ENCODE results near the gene MCAT.
A peak's percentile ranks its signal among the peaks of the same experiment; 100 is the strongest.

The MCAT gene

DNA sequence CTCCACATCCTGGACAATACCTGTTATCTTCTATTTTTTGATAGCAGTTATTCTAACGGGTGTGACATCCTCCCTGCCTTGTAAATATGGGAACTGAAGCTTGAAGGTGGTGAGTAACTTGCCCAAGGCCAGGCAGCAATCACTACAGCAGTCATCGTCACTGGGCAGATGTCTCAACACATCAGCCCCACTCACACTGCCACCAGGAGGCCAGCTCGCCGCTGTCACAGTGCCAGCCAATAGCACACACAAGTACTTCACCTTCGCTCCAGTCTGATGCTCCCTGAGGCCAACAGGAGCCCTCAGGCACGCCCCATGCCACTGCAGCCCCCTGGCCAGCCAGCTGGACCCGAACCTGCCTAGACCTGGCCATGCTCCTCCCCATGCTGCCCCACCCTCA lies 49.1 kb downstream of the MCAT start:
- Histone ChIP-seq H3K79me2 (ENCODE audit: control insufficient read depth, insufficient read depth, low read length) (no peaks in the 10 kb centered on the region), H4K8ac (ENCODE audit: low read depth, low read length) (no peak overlapping the region), H2AK5ac (ENCODE audit: low read length) (no peak overlapping the region), H3K36me3 (ENCODE audit: control insufficient read depth, insufficient read depth, low read length) (no peaks in the 10 kb centered on the region), H3K18ac (ENCODE audit: low read length) (no peak overlapping the region), H3K27me3 (ENCODE audit: insufficient read depth, low read length, poor library complexity) (no peaks in the 10 kb centered on the region), H3K27ac (ENCODE audit: low read depth, low read length) (no peak overlapping the region), H3K79me1 (ENCODE audit: low read length) (no peaks in the 10 kb centered on the region), H2BK5ac (ENCODE audit: low read length) (no peak overlapping the region), H3K4me1 (ENCODE audit: control insufficient read depth, low read depth, low read length) (no peaks in the 10 kb centered on the region), H3K4ac (ENCODE audit: low read depth, low read length) (no peak overlapping the region), H3K56ac (ENCODE audit: low read length) (no peak overlapping the region), H3K9ac (ENCODE audit: low read length) (no peak overlapping the region), H4K5ac (ENCODE audit: low read length) (no peak overlapping the region), H3K4me2 (ENCODE audit: low read length) (no peak overlapping the region), H3K23ac (ENCODE audit: low read length) (no peak overlapping the region), H2BK15ac (replicated peaks; ENCODE audit: low read depth) (no peak overlapping the region), H3K4me3 (ENCODE audit: low read length) (no peak overlapping the region), H2BK120ac (ENCODE audit: low read depth, low read length) (no peak overlapping the region)
- DNase-seq = peak; percentile 44
- no CpG with 5 or more reads among the region's 7 CpGs for WGBS (ENCODE audit: extremely low coverage, insufficient coverage, low lambda C conversion rate)

DNA sequence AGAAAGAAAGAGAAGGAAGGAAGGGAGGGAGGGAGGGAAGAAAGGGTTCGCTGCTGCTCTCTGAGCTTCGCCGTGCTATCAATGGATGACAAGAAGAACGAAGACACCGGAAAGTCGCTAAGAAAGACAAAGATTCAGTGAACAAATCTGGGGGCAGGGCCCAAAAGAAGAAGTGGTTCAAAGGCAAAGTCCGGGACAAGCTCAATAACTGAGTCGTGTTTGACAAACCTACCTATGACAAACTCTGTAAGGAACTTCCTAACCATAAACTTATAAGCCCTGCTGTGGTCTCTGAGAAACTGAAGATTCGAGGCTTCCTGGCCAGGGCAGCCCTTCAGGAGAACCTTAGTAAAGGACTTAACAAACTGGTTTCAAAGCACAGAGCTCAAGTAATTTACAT lies 51.1 kb downstream of the MCAT start:
- no peaks in the 10 kb centered on the region for H3K4me1 ChIP-seq (ENCODE audit: control insufficient read depth, low read depth, low read length)
- no peak overlapping the region for H3K9ac ChIP-seq (ENCODE audit: low read length)
- DNase-seq = no peak
- no peak overlapping the region for H4K8ac ChIP-seq (ENCODE audit: low read depth, low read length)
- no peak overlapping the region for H3K4ac ChIP-seq (ENCODE audit: low read depth, low read length)
- H3K27me3 ChIP-seq (ENCODE audit: insufficient read depth, low read length, poor library complexity) = no peaks in the 10 kb centered on the region
- no peaks in the 10 kb centered on the region for H3K79me1 ChIP-seq (ENCODE audit: low read length)
- no peak overlapping the region for H3K27ac ChIP-seq (ENCODE audit: low read depth, low read length)
- H3K18ac ChIP-seq (ENCODE audit: low read length) = no peak overlapping the region
- no peak overlapping the region for H3K23ac ChIP-seq (ENCODE audit: low read length)
- H4K5ac ChIP-seq (ENCODE audit: low read length) = no peak overlapping the region
- H2BK15ac ChIP-seq (replicated peaks; ENCODE audit: low read depth) = no peak overlapping the region
- no peak overlapping the region for H2AK5ac ChIP-seq (ENCODE audit: low read length)
- H3K79me2 ChIP-seq (ENCODE audit: control insufficient read depth, insufficient read depth, low read length) = no peaks in the 10 kb centered on the region
- no peak overlapping the region for H3K56ac ChIP-seq (ENCODE audit: low read length)
- H3K36me3 ChIP-seq (ENCODE audit: control insufficient read depth, insufficient read depth, low read length) = no peaks in the 10 kb centered on the region
- no CpG with 5 or more reads among the region's 9 CpGs for WGBS (ENCODE audit: extremely low coverage, insufficient coverage, low lambda C conversion rate)
- no peak overlapping the region for H3K4me3 ChIP-seq (ENCODE audit: low read length)
- H3K4me2 ChIP-seq (ENCODE audit: low read length) = no peak overlapping the region
- no peak overlapping the region for H2BK5ac ChIP-seq (ENCODE audit: low read length)
- no peak overlapping the region for H2BK120ac ChIP-seq (ENCODE audit: low read depth, low read length)

- H3K36me3 ChIP-seq (ENCODE audit: control insufficient read depth, insufficient read depth, low read length) = no peaks in the 10 kb centered on the region
- H3K4me3 ChIP-seq (ENCODE audit: low read length) = no peak overlapping the region
- peak; percentile 52 for DNase-seq
- no peak overlapping the region for H3K18ac ChIP-seq (ENCODE audit: low read length)
- no peak overlapping the region for H3K56ac ChIP-seq (ENCODE audit: low read length)
- H3K4me2 ChIP-seq (ENCODE audit: low read length) = no peak overlapping the region
- H4K8ac ChIP-seq (ENCODE audit: low read depth, low read length) = no peak overlapping the region
- no peak overlapping the region for H2BK5ac ChIP-seq (ENCODE audit: low read length)
- no peak overlapping the region for H3K9ac ChIP-seq (ENCODE audit: low read length)
- H2AK5ac ChIP-seq (ENCODE audit: low read length) = no peak overlapping the region
- H2BK15ac ChIP-seq (replicated peaks; ENCODE audit: low read depth) = no peak overlapping the region
- H3K79me1 ChIP-seq (ENCODE audit: low read length) = no peaks in the 10 kb centered on the region
- H3K23ac ChIP-seq (ENCODE audit: low read length) = no peak overlapping the region
- WGBS (ENCODE audit: extremely low coverage, insufficient coverage, low lambda C conversion rate) = no CpG with 5 or more reads among the region's 6 CpGs
- no peaks in the 10 kb centered on the region for H3K27me3 ChIP-seq (ENCODE audit: insufficient read depth, low read length, poor library complexity)
- no peak overlapping the region for H3K4ac ChIP-seq (ENCODE audit: low read depth, low read length)
- H3K4me1 ChIP-seq (ENCODE audit: control insufficient read depth, low read depth, low read length) = no peaks in the 10 kb centered on the region
- H3K79me2 ChIP-seq (ENCODE audit: control insufficient read depth, insufficient read depth, low read length) = no peaks in the 10 kb centered on the region
- no peak overlapping the region for H3K27ac ChIP-seq (ENCODE audit: low read depth, low read length)
- no peak overlapping the region for H4K5ac ChIP-seq (ENCODE audit: low read length)
- no peak overlapping the region for H2BK120ac ChIP-seq (ENCODE audit: low read depth, low read length)
These were observed 52.9 kb downstream of the MCAT start for GRCh38 chr22:43090130-43090789.

- DNase-seq = peak; percentile 94
- Histone ChIP-seq H3K79me1 (ENCODE audit: low read length) (no peaks in the 10 kb centered on the region), H2AK5ac (ENCODE audit: low read length) (no peak within 1 kb of the TSS), H3K4me3 (ENCODE audit: low read length) (peak within 1 kb of the TSS; percentile 65), H3K36me3 (ENCODE audit: control insufficient read depth, insufficient read depth, low read length) (no peaks in the 10 kb centered on the region), H3K9ac (ENCODE audit: low read length) (peak within 1 kb of the TSS; percentile 80), H3K56ac (ENCODE audit: low read length) (peak within 1 kb of the TSS; percentile 94), H3K4me2 (ENCODE audit: low read length) (peak within 1 kb of the TSS; percentile 82), H3K27ac (ENCODE audit: low read depth, low read length) (no peak within 1 kb of the TSS), H3K79me2 (ENCODE audit: control insufficient read depth, insufficient read depth, low read length) (no peaks in the 10 kb centered on the region), H4K8ac (ENCODE audit: low read depth, low read length) (peak within 1 kb of the TSS; percentile 96), H2BK120ac (ENCODE audit: low read depth, low read length) (no peak within 1 kb of the TSS), H2BK15ac (replicated peaks; ENCODE audit: low read depth) (no peak within 1 kb of the TSS), H3K23ac (ENCODE audit: low read length) (peak within 1 kb of the TSS; percentile 57), H4K5ac (ENCODE audit: low read length) (no peak within 1 kb of the TSS), H3K4ac (ENCODE audit: low read depth, low read length) (no peak within 1 kb of the TSS), H2BK5ac (ENCODE audit: low read length) (no peak within 1 kb of the TSS), H3K18ac (ENCODE audit: low read length) (peak within 1 kb of the TSS; percentile 87), H3K27me3 (ENCODE audit: insufficient read depth, low read length, poor library complexity) (no peaks in the 10 kb centered on the region), H3K4me1 (ENCODE audit: control insufficient read depth, low read depth, low read length) (no peaks in the 10 kb centered on the region)
- no CpG with 5 or more reads among the region's 64 CpGs for WGBS (ENCODE audit: extremely low coverage, insufficient coverage, low lambda C conversion rate)
These were observed 54.0 kb downstream of the MCAT start, which contains the start of gene TTLL1 for GRCh38 chr22:43088984-43089717. Gene TTLL1 (minus strand): TSS chr22:43089391. CDS start chr22:43075586, 13,805 bp downstream.

DNA sequence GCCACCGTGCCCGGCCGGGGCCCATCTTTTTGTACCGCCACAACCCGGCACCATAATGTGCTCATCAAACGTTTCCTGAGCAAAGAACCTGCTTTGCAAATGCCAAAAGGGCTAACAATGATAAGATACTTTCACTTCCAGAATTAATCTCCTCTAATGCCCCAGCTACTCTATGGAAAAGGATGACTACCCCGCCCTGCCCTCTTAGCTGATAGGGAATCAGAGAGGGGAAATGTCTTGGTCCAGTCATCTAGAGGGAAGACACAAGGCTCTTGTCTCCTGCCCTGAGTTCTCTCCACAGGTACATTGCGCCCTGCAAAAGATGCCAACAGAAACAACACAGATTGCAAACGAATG lies 54.6 kb downstream of the MCAT start:
- H3K18ac ChIP-seq (ENCODE audit: low read length) = no peak overlapping the region
- no peak overlapping the region for H2BK15ac ChIP-seq (replicated peaks; ENCODE audit: low read depth)
- whole genome bisulfite sequencing (ENCODE audit: extremely low coverage, insufficient coverage, low lambda C conversion rate) = no CpG with 5 or more reads among the region's 9 CpGs
- H3K27me3 ChIP-seq (ENCODE audit: insufficient read depth, low read length, poor library complexity) = no peaks in the 10 kb centered on the region
- H3K9ac ChIP-seq (ENCODE audit: low read length) = peak overlapping the region; percentile 80
- no peaks in the 10 kb centered on the region for H3K36me3 ChIP-seq (ENCODE audit: control insufficient read depth, insufficient read depth, low read length)
- peak overlapping the region; percentile 65 for H3K4me3 ChIP-seq (ENCODE audit: low read length)
- no peak for DNase-seq
- H3K27ac ChIP-seq (ENCODE audit: low read depth, low read length) = no peak overlapping the region
- peak overlapping the region; percentile 57 for H3K23ac ChIP-seq (ENCODE audit: low read length)
- no peak overlapping the region for H2AK5ac ChIP-seq (ENCODE audit: low read length)
- H2BK5ac ChIP-seq (ENCODE audit: low read length) = no peak overlapping the region
- H3K79me2 ChIP-seq (ENCODE audit: control insufficient read depth, insufficient read depth, low read length) = no peaks in the 10 kb centered on the region
- H4K5ac ChIP-seq (ENCODE audit: low read length) = no peak overlapping the region
- H3K4me2 ChIP-seq (ENCODE audit: low read length) = peak overlapping the region; percentile 82
- H3K4ac ChIP-seq (ENCODE audit: low read depth, low read length) = no peak overlapping the region
- H2BK120ac ChIP-seq (ENCODE audit: low read depth, low read length) = no peak overlapping the region
- no peak overlapping the region for H4K8ac ChIP-seq (ENCODE audit: low read depth, low read length)
- no peaks in the 10 kb centered on the region for H3K4me1 ChIP-seq (ENCODE audit: control insufficient read depth, low read depth, low read length)
- H3K79me1 ChIP-seq (ENCODE audit: low read length) = no peaks in the 10 kb centered on the region
- peak overlapping the region; percentile 94 for H3K56ac ChIP-seq (ENCODE audit: low read length)
